Stomach (tissue), 19 donors: ENCODE results near the gene RANBP17. TPM values are rescaled to one million over a fixed set of nuclear protein-coding genes. Genes with fewer than 3 reads are reported as not detected.

Experiments
- DNase-seq, 2 donors: peaks; one replicate each; pipeline versions ENCODE4 v3.0.0 to v3.0.0-alpha.2; 2013 to 2019
- H3K27ac ChIP-seq, 5 donors: fragments of 200-600 bp in 4 of 5; sonication (generic) in 4 of 5; one replicate each; pipeline ENCODE4 v1.5.1; 2013 to 2019; ENCODE audit warnings: mild to moderate bottlenecking in 1 of 5, moderate library complexity in 1 of 5
- H3K27me3 ChIP-seq, 3 donors: fragments of 200-600 bp; sonication (generic); one replicate each; pipeline ENCODE4 v1.5.1; 2017 to 2019; ENCODE audit warnings: mixed run types in 1 of 3
- H3K36me3 ChIP-seq, 4 donors: fragments of 200-600 bp; sonication (generic); 1 replicate in 3 of 4; 2 replicates in 1 of 4; pipeline ENCODE4 v1.5.1; 2016 to 2019
- H3K4me1 ChIP-seq, 4 donors: fragments of 200-600 bp; sonication (generic); one replicate each; pipeline ENCODE4 v1.5.1; 2016 to 2019
- H3K4me3 ChIP-seq, 4 donors: fragments of 200-600 bp; sonication (generic) in 3 of 4; one replicate each; pipeline ENCODE4 v1.5.1; 2016 to 2019; ENCODE audit warnings: mild to moderate bottlenecking in 1 of 4
- H3K9me3 ChIP-seq, 4 donors: fragments of 200-600 bp; sonication (generic); one replicate each; pipeline ENCODE4 v1.5.1; 2016 to 2019
- EP300 ChIP-seq: sonication (generic); formaldehyde crosslinking; IDR thresholded peaks from one replicate; pipeline ENCODE4 v1.6.1; 2017; ENCODE audit warnings: antibody characterized with exemption
- POLR2A ChIP-seq, 4 donors: fragments of 450-650 bp; IDR thresholded peaks; one replicate each; pipeline ENCODE4 v1.6.1; 2016; ENCODE audit warnings: antibody characterized with exemption in 4 of 4, control low read depth in 2 of 4, mild to moderate bottlenecking in 1 of 4, moderate library complexity in 1 of 4
- POLR2AphosphoS5 ChIP-seq, 3 donors: sonication (generic); formaldehyde crosslinking; IDR thresholded peaks; one replicate each; pipeline ENCODE4 v1.6.1; 2016; ENCODE audit warnings: antibody characterized with exemption in 3 of 3
- whole genome bisulfite sequencing, 5 donors: extraction: QIAGEN DNeasy Blood & Tissue Kit in 3 of 5; methylation state at CpG; one replicate each; pipeline versions ENCODE4 v1.1.5 to v1.1.7; 2013 to 2018; 5-methylcytosine and 5-hydroxymethylcytosine counted together
- intact Hi-C: fragments of 100-400 bp; cut with DNase I; formaldehyde crosslinking; loops from one replicate; pipeline ENCODE4 v1.15.1; 2023; ENCODE audit warnings: low total_unique reads
- long read RNA-seq, 10 donors: transcript quantifications; one replicate each; lab custom pipeline, GENCODE V29; 2026
- polyA plus RNA-seq, 3 donors: library from polyadenylated mRNA; stranded (reverse); fragments of 200-250 nt; gene quantifications; one replicate each; pipeline ENCODE4 v1.2.3, GENCODE V29; 2013
- total RNA-seq, 5 donors: library from RNA; depleted of rRNA; stranded (reverse); fragments of >200 nt; gene quantifications; one replicate each; pipeline versions ENCODE4 v1.1.0 to v1.2.3, GENCODE V29; 2014 to 2016
- TF ChIP-seq, protein P1 (sequence below), 7 experiments: fragments of 450-650 bp in 4 of 7; fragments of 200-600 bp in 3 of 7; sonication (generic) in 3 of 7; IDR thresholded peaks; one replicate each; pipeline ENCODE4 v1.5.1; 2016 to 2019; ENCODE audit warnings: antibody characterized with exemption in 7 of 7, control low read depth in 2 of 7, mild to moderate bottlenecking in 1 of 7
- donor health status: healthy with polysubstance abuse.
- donor health status: Bipolar disorder and iron deficiency.
- donor health status: healthy.

Gene RANBP17
- 10 to 100 TPM in 4 of 5 donors, 1 to 10 TPM in 1; 4.1 to 75.6 (median 22.3) TPM for total RNA-seq
- polyA plus RNA-seq, result 1 to 10 TPM; 1.4 to 2.1 (median 1.9) TPM
- long read RNA-seq, donor 1, result 0 reads
- long read RNA-seq, donor 2, result 0 reads
- long read RNA-seq, donor 3, result 0 reads
- long read RNA-seq, donor 4, result 0 reads
- long read RNA-seq, donor 5, result 0 reads
- long read RNA-seq, donor 6, partial matches to known transcripts, result 0 of 2 reads
- long read RNA-seq, donor 6, other reads (novel, unspliced or antisense), result 0 of 2 reads
- long read RNA-seq, donor 7, result 0 reads
- long read RNA-seq, donor 8, result 0 reads
- long read RNA-seq, donor 9, result 0 reads
- long read RNA-seq, donor 10, partial matches to known transcripts, result 0 of 1 reads
- long read RNA-seq, donor 10, other reads (novel, unspliced or antisense), result 0 of 1 reads

GRCh38 chr5:170861917-170862766 lies at the start of gene RANBP17:
Gene RANBP17, plus strand, starts transcription at chr5:170862018.
- H3K27me3 ChIP-seq, result peaks cover 0 to 16% (median 4%) of the 10 kb centered on the region in 3 donors
- 2 to 7% (median 4%) methylated on average over 30 to 102 of the region's 102 CpGs for whole genome bisulfite sequencing, 5 donors
- H3K36me3 ChIP-seq, result no peaks in the 10 kb centered on the region
- peak; percentile 60 to 88 for DNase-seq
- H3K4me1 ChIP-seq, result peaks cover 0 to 24% (median 13%) of the 10 kb centered on the region in 4 donors
- peaks cover 0 to 25% (median 22%) of the 10 kb centered on the region in 4 donors for H3K9me3 ChIP-seq
- intact Hi-C loops, result no loop called here
- peak within 1 kb of the TSS; percentile 46 to 74 (median 63) for H3K27ac ChIP-seq
- TF ChIP-seq, protein P1, sequence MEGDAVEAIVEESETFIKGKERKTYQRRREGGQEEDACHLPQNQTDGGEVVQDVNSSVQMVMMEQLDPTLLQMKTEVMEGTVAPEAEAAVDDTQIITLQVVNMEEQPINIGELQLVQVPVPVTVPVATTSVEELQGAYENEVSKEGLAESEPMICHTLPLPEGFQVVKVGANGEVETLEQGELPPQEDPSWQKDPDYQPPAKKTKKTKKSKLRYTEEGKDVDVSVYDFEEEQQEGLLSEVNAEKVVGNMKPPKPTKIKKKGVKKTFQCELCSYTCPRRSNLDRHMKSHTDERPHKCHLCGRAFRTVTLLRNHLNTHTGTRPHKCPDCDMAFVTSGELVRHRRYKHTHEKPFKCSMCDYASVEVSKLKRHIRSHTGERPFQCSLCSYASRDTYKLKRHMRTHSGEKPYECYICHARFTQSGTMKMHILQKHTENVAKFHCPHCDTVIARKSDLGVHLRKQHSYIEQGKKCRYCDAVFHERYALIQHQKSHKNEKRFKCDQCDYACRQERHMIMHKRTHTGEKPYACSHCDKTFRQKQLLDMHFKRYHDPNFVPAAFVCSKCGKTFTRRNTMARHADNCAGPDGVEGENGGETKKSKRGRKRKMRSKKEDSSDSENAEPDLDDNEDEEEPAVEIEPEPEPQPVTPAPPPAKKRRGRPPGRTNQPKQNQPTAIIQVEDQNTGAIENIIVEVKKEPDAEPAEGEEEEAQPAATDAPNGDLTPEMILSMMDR (IDR thresholded peaks at IDR 0.05), result no peak
- no peak for TF ChIP-seq EP300
- TF ChIP-seq POLR2A (IDR thresholded peaks at IDR 0.05), result no peak
- no peak for TF ChIP-seq POLR2AphosphoS5 (IDR thresholded peaks at IDR 0.05)
- peak within 1 kb of the TSS; percentile 68 to 91 (median 77) for H3K4me3 ChIP-seq

DNA sequence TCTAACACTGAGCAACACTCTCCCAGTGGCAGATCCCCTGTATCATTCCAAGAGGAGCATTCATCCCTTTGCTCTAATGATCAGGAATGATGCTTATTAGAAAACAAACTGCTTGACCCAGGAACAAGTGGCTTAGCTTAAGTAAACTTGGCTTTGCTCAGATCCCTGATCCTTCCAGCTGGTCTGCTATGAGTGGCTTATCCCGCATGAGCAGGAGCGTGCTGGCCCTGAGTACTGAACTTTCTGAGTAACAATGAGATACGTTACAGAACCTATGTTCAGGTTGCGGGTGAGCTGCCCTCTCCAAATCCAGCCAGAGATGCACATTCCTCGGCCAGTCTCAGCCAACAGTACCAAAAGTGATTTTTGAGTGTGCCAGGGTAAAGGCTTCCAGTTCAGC lies 48.6 kb upstream of the RANBP17 start:
- 56 to 85% (median 78%) methylated on average over 5 of the region's 5 CpGs for WGBS, 5 donors
- no peaks in the 10 kb centered on the region for H3K27me3 ChIP-seq
- TF ChIP-seq, protein P1 (IDR thresholded peaks at IDR 0.05), result no peak
- TF ChIP-seq POLR2A (IDR thresholded peaks at IDR 0.05) (no peak), POLR2AphosphoS5 (IDR thresholded peaks at IDR 0.05) (no peak)
- H3K4me3 ChIP-seq, result no peak overlapping the region
- intact Hi-C loops, result loop anchor here (5.0 kb wide), 1 partner anchor 524 kb away; no protein-coding TSS in a partner anchor
- DNase-seq, result no peak
- H3K4me1 ChIP-seq, result no peaks in the 10 kb centered on the region
- H3K36me3 ChIP-seq, result no peaks in the 10 kb centered on the region
- H3K9me3 ChIP-seq, result no peaks in the 10 kb centered on the region
- H3K27ac ChIP-seq, result no peak overlapping the region

GRCh38 chr5:170817195-170817594 lies 44.6 kb upstream of the RANBP17 start:
- no peak overlapping the region for H3K4me3 ChIP-seq
- H3K4me1 ChIP-seq, result no peaks in the 10 kb centered on the region
- TF ChIP-seq POLR2AphosphoS5 (IDR thresholded peaks at IDR 0.05), result no peak
- TF ChIP-seq, protein P1 (IDR thresholded peaks at IDR 0.05), result no peak
- no peak for TF ChIP-seq EP300
- TF ChIP-seq POLR2A (IDR thresholded peaks at IDR 0.05), result no peak
- whole genome bisulfite sequencing, 5 donors, result 80 to 85% (median 84%) methylated on average over 3 of the region's 3 CpGs
- no peak for DNase-seq
- H3K27ac ChIP-seq, result no peak overlapping the region
- intact Hi-C loops, result no loop called here
- H3K36me3 ChIP-seq, result no peaks in the 10 kb centered on the region
- H3K9me3 ChIP-seq, result no peaks in the 10 kb centered on the region
- no peaks in the 10 kb centered on the region for H3K27me3 ChIP-seq

DNA sequence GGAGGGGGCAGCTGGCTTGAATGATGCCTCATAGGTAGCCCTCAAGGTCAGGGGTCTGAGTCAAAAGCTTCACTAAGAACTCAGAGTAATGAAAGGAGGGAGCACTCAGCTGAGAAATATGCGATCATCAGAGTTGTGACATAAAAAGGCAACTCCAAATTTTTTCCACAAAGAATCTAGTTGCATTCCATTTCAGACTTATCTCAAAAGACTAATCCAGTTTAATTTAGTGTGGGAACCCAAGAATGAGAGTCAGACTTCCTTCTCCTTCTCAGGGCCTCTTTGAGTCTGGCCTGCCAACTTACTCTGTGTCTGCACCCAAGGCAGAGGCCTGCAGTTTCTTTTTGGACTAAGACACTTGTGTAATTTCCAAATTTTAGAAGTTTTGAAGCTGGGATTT lies 43.6 kb upstream of the RANBP17 start:
- DNase-seq, result peak in 1 of 2 donors; percentile 26
- H3K9me3 ChIP-seq, result no peaks in the 10 kb centered on the region
- no peak overlapping the region for H3K4me3 ChIP-seq
- TF ChIP-seq POLR2A (IDR thresholded peaks at IDR 0.05) (no peak), EP300 (no peak), POLR2AphosphoS5 (IDR thresholded peaks at IDR 0.05) (no peak)
- TF ChIP-seq, protein P1 (IDR thresholded peaks at IDR 0.05), result no peak
- no peaks in the 10 kb centered on the region for H3K36me3 ChIP-seq
- intact Hi-C loops, result no loop called here
- no peaks in the 10 kb centered on the region for H3K4me1 ChIP-seq
- 61 to 90% (median 83%) methylated on average over 1 of the region's 1 CpG for WGBS, 5 donors
- no peaks in the 10 kb centered on the region for H3K27me3 ChIP-seq
- no peak overlapping the region for H3K27ac ChIP-seq
